ENCODE measurements around the gene HSPA1B.
"Not testable (repeated sequence)": the region's sequence is repeated elsewhere in the genome, so short reads cannot be mapped to it uniquely, and the experiment has no call there.

The HSPA1B gene

DNA sequence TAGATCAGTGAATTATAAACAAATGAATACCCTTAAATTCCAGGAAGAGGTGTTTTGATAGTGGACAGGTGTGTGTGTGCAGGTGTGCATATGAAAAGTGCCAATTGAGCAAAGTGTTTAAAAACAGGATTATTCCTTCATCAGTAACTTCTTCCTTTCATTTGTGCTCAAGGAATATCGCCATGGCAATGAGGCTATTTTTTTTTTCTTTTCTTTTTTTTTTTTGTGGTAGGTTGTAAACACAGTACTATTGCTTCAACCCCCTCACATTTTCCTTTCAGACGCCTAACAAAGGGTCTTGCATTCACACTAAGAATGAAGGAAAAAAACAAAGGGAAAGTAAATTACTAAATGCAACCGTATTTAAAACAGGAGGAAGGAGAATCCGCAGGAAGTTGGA, 2.0 kb upstream of the HSPA1B start:
- no peak for DNase-seq

DNA sequence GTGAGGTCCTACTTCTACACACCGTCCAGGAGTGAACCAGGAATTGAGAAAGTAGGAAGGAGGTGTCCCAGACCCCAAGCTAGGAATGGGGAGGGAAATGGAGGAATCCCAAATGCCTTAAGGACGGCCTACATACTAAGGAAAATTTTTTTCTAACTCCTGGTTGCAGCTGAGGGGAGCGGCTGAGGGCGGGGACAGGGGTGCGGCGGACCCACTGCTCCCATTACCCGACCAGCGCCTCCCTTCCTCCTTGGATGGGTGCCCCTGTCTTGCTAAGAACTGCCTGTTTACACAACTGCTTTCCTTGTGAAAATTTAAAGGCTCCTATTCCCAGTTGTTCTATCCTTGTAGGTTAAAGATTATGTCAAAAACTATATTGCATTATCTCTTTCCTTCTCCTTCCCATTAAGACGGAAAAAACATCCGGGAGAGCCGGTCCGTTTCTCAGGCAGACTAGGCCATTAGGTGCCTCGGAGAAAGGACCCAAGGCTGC, 699 bp upstream of the HSPA1B start:
- DNase-seq = peak in 45 of 58 donors; percentile 34 to 90 (median 72)

DNA sequence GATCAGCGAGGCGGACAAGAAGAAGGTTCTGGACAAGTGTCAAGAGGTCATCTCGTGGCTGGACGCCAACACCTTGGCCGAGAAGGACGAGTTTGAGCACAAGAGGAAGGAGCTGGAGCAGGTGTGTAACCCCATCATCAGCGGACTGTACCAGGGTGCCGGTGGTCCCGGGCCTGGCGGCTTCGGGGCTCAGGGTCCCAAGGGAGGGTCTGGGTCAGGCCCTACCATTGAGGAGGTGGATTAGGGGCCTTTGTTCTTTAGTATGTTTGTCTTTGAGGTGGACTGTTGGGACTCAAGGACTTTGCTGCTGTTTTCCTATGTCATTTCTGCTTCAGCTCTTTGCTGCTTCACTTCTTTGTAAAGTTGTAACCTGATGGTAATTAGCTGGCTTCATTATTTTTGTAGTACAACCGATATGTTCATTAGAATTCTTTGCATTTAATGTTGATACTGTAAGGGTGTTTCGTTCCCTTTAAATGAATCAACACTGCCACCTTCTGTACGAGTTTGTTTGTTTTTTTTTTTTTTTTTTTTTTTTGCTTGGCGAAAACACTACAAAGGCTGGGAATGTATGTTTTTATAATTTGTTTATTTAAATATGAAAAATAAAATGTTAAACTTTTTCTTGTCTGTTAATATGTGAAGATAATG, 2.2 kb downstream of the HSPA1B start:
- DNase-seq = peak in 16 of 58 donors; percentile 2 to 81 (median 37)

DNA sequence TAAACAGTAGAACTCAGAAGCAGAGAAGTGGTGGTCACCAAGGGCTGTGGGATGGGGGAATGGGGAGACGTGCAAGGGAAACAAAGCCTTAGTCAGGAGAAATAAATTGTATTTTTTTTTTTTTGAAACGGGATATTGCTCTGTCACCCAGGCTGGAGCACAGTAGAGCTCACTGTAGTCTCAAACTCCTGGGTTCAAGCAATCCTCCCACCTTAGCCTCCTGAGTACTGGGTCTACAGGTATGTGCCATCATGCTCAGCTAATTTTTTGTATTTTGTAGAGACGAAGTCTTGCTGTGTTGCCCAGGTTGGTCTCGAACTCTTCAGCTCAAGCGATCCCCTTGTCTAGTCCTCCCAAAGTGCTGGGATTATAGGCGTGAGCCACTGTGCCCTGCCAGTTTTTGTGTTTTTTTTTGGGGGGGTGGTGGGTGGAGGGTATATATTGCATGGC, 3.4 kb downstream of the HSPA1B start:
- DNase-seq = peak in 4 of 58 donors; percentile 20 to 57 (median 42)

DNA sequence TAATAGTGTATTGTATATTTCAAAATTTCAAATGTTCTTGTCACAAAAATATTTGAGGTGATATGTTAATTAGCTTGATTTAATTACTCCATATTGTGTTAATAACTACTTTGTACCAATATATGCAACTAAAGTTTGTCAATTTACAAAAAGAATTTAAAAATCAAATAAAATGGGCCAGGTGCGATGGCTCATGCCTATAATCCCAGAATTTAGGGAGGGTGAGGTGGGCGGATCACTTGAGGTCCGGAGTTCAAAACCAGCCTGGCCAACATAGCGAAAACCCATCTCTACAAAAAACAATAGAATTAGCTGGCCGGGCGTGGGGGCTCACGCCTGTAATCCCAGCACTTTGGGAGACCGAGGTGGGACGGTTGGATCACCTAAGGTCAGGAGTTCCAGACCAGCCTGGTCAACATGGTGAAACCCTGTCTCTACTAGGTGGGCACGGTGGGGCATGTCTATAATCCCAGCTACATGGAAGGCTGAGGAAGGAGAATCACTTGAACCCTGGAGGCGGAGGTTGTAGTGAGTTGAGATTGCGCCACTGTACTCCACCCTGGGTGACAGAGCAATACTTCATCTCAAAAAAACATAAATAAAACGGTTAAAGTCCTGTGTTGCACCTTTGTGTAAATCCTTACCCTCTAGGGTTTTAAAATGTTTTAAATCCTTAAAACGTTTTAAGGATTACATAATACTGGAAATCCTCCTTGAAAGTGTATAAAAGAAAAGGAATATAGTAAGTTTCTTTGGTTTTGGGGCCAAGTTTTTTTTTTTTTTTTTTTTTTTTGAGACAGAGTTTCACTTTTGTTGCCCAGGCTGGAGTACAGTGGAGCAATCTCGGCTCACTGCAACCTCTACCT, 4.0 kb downstream of the HSPA1B start:
- DNase-seq = peak in 6 of 58 donors; percentile 9 to 37 (median 27)

DNA sequence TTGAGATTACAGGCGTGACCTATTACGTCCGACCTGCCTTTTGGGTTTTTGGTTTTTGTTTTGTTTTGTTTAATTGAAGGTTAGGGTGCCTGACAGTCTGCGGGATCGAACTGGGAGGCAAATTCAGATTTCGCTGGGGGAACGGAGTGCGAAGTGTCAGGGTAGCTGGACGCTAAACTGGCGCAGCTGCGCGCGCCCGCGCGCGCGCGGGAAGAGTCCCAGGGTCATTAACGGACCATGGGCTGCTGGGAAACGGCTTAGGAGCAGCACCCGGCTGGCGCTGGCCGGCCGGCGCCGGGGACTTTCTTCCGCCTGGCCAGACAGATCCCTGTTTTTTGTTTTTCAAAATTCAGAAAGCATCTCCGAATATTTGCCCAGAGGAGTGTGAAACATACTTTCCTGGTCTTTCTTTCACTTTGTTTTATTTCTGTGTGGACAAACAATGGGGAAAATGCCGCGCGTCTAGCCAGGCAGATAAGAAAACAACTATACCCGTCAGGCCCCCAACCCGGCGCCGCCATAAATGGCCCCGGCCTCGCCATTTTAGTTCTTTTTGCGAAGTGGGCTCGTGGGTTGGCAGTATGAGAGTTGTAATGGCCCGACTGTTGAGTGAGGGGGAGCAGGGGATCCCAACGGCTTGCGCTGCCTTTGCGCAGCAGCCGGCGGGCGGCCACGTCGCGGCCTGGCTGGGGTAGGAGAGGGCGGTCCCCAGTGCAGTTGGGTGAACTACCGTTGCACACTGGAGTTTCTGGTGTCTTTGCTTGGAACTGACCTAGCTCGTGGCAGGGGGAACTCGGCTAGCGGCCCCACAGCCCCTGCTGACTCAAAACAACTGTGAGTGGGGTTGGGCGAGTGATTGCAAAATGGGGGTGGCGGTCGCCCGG, 7.1 kb downstream of the HSPA1B start:
- peak; percentile 37 to 94 (median 82) for DNase-seq

DNA sequence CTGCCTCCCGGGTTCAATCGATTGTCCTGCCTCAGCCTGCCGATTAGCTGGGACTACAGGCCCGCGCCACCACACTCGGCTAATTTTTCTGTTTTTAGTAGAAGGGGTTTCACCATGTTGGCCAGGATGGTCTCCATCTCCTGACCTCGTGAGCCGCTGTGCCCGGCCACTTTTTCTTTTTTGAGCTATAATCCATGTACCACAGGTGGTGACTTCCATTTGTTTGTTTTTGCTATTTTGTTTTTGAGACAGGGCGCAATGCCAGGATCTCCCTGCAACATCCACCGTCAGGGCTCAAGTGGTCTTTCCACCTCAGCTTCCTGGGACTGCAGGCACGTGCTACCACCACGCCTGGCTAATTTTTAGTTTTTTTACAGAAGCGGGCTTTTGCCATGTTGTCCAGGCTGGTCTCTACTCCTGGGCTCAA, 8.5 kb downstream of the HSPA1B start:
- no peak for DNase-seq

DNA sequence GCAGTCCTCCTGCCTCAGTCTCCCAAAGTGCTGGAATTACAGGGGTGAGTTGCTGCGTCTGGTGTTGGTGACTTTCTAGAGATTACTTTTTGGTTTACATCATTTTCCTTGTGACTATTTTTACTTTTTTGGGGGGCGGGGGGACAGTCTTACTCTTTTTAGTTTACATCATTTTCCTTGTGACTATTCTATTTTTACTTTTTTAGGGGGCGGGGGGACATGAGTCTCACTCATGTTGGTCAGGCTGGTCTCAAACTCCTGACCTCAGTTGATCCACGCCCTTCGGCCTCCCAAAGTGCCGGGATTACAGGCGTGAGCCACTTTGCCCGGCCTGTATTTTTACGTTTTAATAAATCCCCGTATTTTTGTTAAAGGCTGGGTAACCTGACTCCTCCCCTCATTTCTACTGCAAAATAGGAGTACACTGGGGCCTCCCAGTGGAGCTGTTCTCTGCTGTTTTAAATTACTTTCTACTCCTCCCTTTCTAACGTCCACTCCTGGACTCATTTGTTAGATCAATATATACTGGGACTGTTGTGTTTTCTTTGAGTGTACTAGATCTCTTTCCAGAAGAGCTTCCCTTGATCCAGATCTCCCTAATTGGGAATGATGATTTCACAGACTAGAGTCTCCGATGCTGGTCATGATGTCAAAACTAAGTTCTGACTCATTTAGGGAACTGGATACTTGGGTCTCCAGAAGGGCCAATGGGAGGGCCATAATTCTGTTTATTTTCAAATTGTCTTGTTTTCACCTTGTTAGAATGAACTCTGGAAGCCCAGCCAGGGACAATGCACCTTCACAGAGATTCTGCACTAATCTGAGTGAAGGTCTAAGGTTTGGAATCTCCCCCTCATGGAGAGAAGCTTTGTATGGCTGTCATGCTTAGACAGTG, 9.2 kb downstream of the HSPA1B start:
- no peak for DNase-seq

DNA sequence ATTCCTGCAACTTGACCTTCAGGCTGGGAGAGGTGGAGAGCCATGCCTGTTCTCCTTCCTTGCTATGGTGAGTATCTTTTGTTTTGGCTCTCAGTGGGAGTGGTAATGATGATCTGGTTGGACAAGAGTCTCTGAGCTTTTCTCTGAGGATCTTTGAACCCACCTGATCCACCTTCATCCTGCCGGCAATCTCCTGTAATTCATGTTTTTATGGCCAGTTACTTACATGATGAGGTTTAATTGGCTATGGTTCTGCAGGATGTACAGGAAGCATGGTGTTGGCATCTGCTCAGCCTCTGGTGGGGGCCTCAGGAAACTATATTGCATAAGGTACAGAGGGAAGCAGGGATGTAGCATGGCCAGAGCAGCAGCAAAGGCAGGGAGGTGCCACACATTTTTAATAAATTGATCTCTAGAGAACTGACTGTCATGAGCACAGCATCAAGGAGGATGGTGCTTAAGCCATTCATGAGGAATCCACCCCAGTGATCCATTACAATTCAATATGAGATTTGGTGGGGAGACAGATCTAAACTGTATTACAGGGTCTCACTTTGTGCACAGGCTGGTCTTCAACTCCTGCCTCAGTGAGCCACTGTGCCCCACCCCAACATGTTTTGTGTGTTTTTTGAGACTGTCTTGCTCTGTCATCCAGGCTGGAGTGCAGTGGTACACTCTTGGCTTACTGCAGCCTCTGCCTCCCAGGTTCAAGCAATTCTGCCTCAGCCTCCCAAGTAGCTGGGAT, 10.0 kb downstream of the HSPA1B start:
- no peak for DNase-seq

DNA sequence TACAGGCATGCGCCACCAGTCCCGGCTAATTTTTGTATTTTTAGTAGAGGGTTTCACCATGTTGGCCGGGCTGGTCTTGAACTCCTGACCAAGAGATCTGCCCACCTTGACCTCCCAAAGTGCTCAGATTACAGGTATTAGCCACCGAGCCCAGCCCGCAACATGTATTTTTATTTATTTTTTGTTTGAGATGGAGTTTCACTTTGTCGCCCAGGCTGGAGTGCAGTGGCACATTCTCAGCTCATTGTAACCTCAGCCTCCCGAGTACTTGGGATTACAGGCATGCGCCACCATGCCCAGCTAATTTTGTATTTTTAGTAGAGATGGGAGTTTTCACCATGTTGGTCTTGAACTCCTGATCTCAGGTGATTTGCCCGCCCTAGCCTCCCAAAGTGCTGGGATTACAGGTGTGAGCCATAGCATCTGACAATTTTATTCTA, 10.6 kb downstream of the HSPA1B start:
- not testable (repeated sequence) for DNase-seq

DNA sequence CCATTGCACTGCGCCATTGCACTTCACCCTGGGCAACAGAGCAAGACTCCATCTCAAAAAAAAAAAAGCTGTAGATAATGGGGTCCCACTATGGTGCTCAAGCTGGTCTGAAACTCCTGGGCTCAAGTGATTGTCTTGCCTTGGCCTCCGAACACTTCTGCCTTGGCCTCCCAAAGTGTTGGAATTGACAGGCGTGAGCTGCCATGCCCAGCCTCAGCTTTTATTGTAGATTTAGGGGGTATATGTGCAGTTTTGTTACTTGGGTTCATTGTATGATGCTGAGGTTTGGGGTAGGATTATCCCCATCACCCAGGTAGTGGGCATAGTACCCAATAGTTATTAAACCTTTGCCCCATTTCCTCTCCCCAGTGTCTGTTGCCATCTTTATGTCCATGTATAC, 11.4 kb downstream of the HSPA1B start:
- no peak for DNase-seq

DNA sequence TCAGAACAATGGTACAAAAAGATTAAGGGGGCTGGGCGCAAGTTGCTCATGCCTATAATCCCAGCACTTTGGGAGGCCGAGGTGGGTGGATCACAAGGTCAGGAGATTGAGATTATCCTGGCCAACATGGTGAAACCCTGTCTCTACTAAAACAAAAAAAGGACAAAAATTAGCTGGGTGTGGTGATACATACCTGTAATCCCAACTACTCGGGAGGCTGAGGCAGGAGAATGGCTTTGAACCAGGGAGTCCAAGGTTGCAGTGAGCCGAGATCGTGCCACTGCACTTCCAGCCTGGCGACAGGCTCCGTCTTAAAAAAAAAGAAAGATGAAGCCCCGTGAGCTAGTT, 12.2 kb downstream of the HSPA1B start:
- not testable (repeated sequence) for DNase-seq

DNA sequence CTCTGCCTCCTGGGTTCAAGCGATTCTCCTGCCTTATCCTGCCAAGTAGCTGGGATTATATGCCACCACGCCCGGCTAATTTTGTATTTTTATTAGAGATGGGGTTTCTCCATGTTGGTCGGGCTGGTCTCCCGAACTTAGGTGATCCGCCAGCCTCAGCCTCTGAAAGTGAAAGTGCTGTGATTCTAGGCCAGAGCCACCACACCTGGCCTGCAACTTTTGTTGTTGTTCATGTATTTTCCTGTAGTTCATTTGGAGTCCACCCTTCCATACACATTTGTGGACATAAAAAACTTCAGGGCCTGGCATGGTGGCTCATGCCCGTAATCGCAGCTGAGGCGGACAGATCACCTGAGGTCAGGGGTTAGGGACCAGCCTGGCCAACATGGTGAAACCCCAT, 14.5 kb downstream of the HSPA1B start:
- DNase-seq = no peak

DNA sequence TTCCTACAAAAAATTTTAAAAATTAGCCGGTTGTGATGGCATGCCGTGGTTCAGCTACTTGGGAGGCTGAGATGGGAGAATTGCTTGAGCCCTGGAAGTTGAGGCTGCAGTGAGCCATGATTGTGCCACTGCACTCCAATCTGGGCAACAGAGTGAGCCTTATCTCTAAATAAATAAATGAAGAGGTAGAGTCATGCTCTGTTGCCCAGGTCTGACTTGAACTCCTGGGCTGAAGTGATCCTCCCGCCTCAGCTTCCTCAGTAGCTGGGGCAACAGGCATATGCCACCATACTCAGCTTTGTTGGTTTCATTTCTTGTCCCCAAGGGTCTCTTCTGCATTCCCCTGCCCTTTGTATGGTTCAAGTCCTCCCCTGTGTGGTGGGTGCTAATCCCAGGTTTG, 17.0 kb downstream of the HSPA1B start:
- DNase-seq = no peak

DNA sequence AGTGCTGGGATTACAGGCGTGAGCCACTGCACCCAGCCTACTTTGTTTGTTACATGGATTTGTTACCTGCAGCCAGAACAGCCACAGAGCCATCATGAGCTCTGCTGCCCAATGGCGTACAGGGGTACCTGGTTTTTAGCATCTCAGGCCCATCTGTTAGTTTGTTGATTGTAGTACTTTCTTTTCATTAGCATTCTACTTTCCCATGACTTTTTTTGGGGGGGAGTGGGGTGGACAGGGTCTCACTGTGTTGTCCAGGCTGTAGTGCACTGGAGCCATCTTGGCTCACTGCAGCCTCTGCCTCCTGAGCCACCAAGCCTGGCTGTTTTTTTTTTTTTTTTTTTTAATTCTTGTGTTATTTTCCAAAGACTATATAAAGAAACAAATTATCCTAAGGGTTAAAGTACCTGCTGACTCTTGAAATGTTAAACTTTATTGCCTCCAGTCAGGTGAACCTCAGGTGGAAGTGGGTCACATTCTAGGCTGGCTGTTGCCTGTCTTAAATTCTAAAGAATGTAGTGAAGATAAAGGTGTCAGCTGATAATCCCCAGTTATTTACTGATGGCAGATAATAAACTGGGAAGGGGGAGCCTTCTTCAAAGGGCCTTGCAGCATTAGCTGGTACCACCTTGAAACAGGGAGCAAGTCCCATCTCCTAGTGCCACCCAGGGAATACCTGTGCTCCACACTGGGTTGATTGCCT, 19.9 kb downstream of the HSPA1B start:
- no peak for DNase-seq

DNA sequence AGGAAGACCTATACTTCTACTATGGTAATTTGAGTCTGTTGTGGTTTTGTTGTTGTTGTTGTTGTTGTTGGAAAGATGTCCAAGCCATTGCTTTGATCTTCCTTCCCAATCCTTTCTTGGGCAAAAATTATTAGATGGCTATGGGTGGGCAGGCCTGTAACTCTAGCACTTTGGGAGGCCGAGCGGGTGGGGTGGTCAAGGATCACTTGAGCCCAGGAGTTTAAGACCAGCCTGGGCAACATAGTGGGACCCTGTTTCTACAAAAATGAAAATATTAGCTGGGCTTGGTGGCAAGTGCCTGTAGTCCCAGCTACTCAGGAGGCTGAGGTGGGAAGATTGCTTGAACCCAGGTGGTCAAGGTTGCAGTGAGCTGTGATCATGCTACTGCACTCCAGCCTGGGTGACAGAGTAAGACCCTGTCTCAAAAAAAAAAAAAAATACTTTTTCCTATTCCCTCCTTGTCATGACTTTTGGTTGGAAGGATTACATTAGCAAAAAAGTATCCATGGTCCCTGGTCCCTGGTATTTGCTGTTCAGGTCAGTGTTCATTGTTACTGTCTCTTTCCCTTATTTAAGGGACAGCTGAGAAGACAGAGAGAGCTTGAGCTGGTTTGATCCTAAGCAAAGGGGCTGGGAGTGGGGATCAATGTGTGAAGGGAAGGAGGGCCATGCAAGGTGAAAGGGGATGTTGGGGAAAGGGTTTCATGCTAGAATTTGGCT, 23.4 kb downstream of the HSPA1B start:
- DNase-seq = no peak

DNA sequence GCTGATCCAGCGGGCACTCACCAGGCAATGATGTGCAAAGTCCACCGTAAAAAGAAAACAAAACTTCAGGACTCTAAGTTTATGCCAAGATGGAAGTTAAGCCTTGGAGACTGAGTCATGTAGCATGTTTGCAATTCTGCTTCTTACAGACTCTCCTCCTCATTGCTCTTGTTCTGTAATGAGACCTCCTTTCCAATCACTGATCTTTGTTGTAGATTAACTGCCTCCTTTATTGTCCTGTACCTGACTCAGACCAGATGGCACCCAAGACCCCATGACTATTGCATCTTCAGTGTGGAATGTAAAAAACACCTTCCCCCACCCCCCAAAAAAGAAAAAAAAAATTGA, 23.9 kb downstream of the HSPA1B start:
- DNase-seq = no peak

DNA sequence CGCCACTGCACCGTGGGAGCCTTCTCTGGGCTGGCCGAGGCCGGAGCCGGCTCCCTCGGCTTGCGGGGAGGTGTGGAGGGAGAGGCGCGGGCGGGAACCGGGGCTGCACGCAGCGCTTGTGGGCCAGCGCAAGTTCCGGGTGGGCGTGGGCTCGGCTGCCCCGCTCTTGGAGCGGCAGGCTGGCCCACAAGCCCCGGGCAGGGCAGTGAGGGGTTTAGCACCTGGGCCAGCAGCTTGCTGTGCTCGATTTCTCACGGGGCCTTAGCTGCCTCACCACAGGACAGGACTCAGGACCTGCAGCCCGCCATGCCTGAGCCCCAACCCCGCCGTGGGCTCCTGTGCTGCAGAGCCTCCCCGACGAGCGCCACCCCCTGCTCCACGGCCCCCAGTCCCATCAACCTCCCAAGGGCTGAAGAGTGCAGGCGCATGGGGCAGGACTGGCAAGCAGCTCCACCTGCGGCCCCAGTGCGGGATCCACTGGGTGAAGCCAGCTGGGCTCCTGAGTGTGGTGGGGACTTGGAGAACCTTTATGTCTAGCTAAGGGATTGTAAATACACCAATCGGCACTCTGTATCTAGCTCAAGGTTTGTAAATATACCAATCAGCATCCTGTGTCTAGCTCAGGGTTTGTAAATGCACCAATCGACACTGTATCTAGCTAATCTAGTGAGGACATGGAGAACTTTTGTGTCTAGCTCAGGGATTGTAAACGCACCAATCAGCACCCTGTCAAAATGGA, 24.6 kb downstream of the HSPA1B start:
- DNase-seq = not testable (repeated sequence)
